ENCODE results near the gene NTM. TPM values are rescaled to one million over a fixed set of nuclear protein-coding genes. Genes with fewer than 3 reads are reported as not detected.

The NTM gene
- total RNA-seq, 1 experiment from 2014 or later, result 9.9 TPM

- H3K56ac ChIP-seq (ENCODE audit: insufficient read length, low read depth, low read length), result no peak overlapping the region
- no peak overlapping the region for H3K4ac ChIP-seq (ENCODE audit: low read depth, low read length)
- Mint-ChIP-seq H3K4me1 (peaks cover 11 to 24% of the 10 kb centered on the region in 2 experiments), H3K27ac (no peak overlapping the region), H3K27me3 (ENCODE audit: low read depth) (no peaks in the 10 kb centered on the region), H3K36me3 (ENCODE audit: insufficient read depth in 1 of 3, low read depth in 3 of 3) (peaks cover 0 to 1% (median 0%) of the 10 kb centered on the region in 3 experiments; a peak in 1 of 7 replicates), H3K9me3 (no peaks in the 10 kb centered on the region), H3K4me3 (no peak overlapping the region)
- H2BK120ac ChIP-seq (ENCODE audit: low read depth, low read length, poor library complexity, severe bottlenecking), result no peak overlapping the region
- H3K4me1 ChIP-seq (ENCODE audit: insufficient read depth, low read length), result peaks cover 3% of the 10 kb centered on the region; the same call in 1 of the 2 replicates
- H3K23me2 ChIP-seq (ENCODE audit: insufficient read length, low read depth, low read length, poor library complexity, severe bottlenecking), result no peaks in the 10 kb centered on the region
- H2BK20ac ChIP-seq (ENCODE audit: low read depth, low read length, poor library complexity, severe bottlenecking), result no peak overlapping the region
- no peak overlapping the region for H4K8ac ChIP-seq (replicated peaks; ENCODE audit: insufficient read length, low read depth, low read length)
- H3K18ac ChIP-seq (ENCODE audit: insufficient read length, low read depth, low read length), result no peak overlapping the region
- no peaks in the 10 kb centered on the region for H3K9me3 ChIP-seq (ENCODE audit: control insufficient read depth, low read depth, low read length)
- H3K27me3 ChIP-seq (ENCODE audit: insufficient read depth, low read length), result no peaks in the 10 kb centered on the region
- H3K4me2 ChIP-seq (ENCODE audit: insufficient read depth, insufficient read length, low read length), result no peak overlapping the region
- no peak overlapping the region for H4K91ac ChIP-seq (ENCODE audit: insufficient read length, low read depth, low read length)
- no peaks in the 10 kb centered on the region for H3K79me2 ChIP-seq (ENCODE audit: insufficient read depth, low read length)
- no peak for DNase-seq
- no peak overlapping the region for H3K9ac ChIP-seq (ENCODE audit: extremely low read depth, insufficient read length, low read length)
- no peak overlapping the region for H2BK5ac ChIP-seq (ENCODE audit: insufficient read length, low read length)
- TF ChIP-seq CTCF (conservative IDR thresholded peaks at IDR 0.05), result no peak
- no peak overlapping the region for H4K5ac ChIP-seq (ENCODE audit: insufficient read length, low read depth, low read length)
- H2BK12ac ChIP-seq (ENCODE audit: insufficient read length, low read depth, low read length), result no peak overlapping the region
- no peak overlapping the region for H2AFZ ChIP-seq (ENCODE audit: low read length)
- H3K14ac ChIP-seq (ENCODE audit: insufficient read depth, low read length), result no peak overlapping the region
- H4K20me1 ChIP-seq (ENCODE audit: control insufficient read depth, insufficient read depth, insufficient read length), result no peaks in the 10 kb centered on the region
- no peak overlapping the region for H3K27ac ChIP-seq (ENCODE audit: insufficient read length, low read depth, low read length)
- no peak overlapping the region for H2AK5ac ChIP-seq (ENCODE audit: insufficient read length, low read length)
- H3T11ph ChIP-seq (ENCODE audit: low read length), result no peak overlapping the region
- H2BK15ac ChIP-seq (ENCODE audit: low read depth, low read length), result no peak overlapping the region
- H3K23ac ChIP-seq (ENCODE audit: insufficient read length, low read depth, low read length), result no peak overlapping the region
- H3K79me1 ChIP-seq (ENCODE audit: insufficient read depth, low read depth, low read length, poor library complexity, severe bottlenecking), result no peaks in the 10 kb centered on the region
- WGBS (ENCODE audit: extremely low coverage, insufficient read length, low lambda C conversion rate), result no CpG with 5 or more reads among the region's 4 CpGs
Observed at GRCh38 chr11:131924457-131925201, 554.2 kb downstream of the NTM start.
